Neutrophil (primary cell): ENCODE results near the gene OR6C6.

ENCODE experiments used
- H3K27ac ChIP-seq: fragments of 200-600 bp; sonication (generic); 2 replicates; pipeline ENCODE4 v1.5.1; 2016; ENCODE audit warnings: mild to moderate bottlenecking, moderate library complexity
- H3K27me3 ChIP-seq: fragments of 200-600 bp; sonication (generic); 2 replicates; pipeline ENCODE4 v1.6.0; 2016; ENCODE audit warnings: mild to moderate bottlenecking
- H3K36me3 ChIP-seq: fragments of 200-600 bp; sonication (generic); 2 replicates; pipeline ENCODE4 v1.5.1; 2017
- H3K4me1 ChIP-seq, 2 experiments: fragments of 200-600 bp in 1 of 2; sonication (generic) in 1 of 2; 1 replicate in 1 of 2; 2 replicates in 1 of 2; pipeline versions ENCODE4 v1.5.1 to v1.6.1; 2013 to 2016; ENCODE audit warnings: low read depth in 1 of 2, low read length in 1 of 2, mild to moderate bottlenecking in 1 of 2, moderate library complexity in 1 of 2; ENCODE audit not compliant: control insufficient read depth in 1 of 2, insufficient read depth in 1 of 2
- H3K4me3 ChIP-seq, 2 experiments: fragments of 200-600 bp in 1 of 2; sonication (generic) in 1 of 2; 1 replicate in 1 of 2; 2 replicates in 1 of 2; pipeline ENCODE4 v1.5.1; 2013 to 2016; ENCODE audit warnings: low read depth in 1 of 2, low read length in 1 of 2, mild to moderate bottlenecking in 1 of 2, moderate library complexity in 1 of 2
- H3K9me3 ChIP-seq: fragments of 200-600 bp; sonication (generic); 2 replicates; pipeline ENCODE4 v1.5.1; 2016
- CTCF ChIP-seq: fragments of 200-600 bp; sonication (generic); IDR thresholded peaks from 2 replicates; pipeline ENCODE4 v1.5.1; 2016; ENCODE audit warnings: antibody characterized with exemption

OR6C6 gene

GRCh38 chr12:55289999-55290398, 6.4 kb downstream of the OR6C6 start:
- TF ChIP-seq CTCF = no peak
- no peaks in the 10 kb centered on the region for H3K27me3 ChIP-seq
- no peaks in the 10 kb centered on the region for H3K36me3 ChIP-seq
- H3K27ac ChIP-seq = no peak overlapping the region
- no peak overlapping the region for H3K4me3 ChIP-seq
- no peaks in the 10 kb centered on the region for H3K4me1 ChIP-seq
- no peaks in the 10 kb centered on the region for H3K9me3 ChIP-seq

GRCh38 chr12:55280991-55281390, 15.4 kb downstream of the OR6C6 start:
- TF ChIP-seq CTCF = no peak
- Histone ChIP-seq H3K36me3 (no peaks in the 10 kb centered on the region), H3K9me3 (no peaks in the 10 kb centered on the region), H3K27ac (no peak overlapping the region), H3K4me1 (no peaks in the 10 kb centered on the region), H3K4me3 (no peak overlapping the region), H3K27me3 (peaks cover 16% of the 10 kb centered on the region)

- Histone ChIP-seq H3K4me3 (no peak overlapping the region), H3K27ac (no peak overlapping the region), H3K4me1 (no peaks in the 10 kb centered on the region), H3K9me3 (no peaks in the 10 kb centered on the region), H3K27me3 (peaks cover 4% of the 10 kb centered on the region), H3K36me3 (no peaks in the 10 kb centered on the region)
- TF ChIP-seq CTCF = no peak
These were observed 38.1 kb downstream of the OR6C6 start for GRCh38 chr12:55258303-55258702.

- Histone ChIP-seq H3K36me3 (no peaks in the 10 kb centered on the region), H3K4me1 (no peaks in the 10 kb centered on the region), H3K4me3 (no peak overlapping the region), H3K27me3 (peaks cover 7% of the 10 kb centered on the region), H3K27ac (no peak overlapping the region), H3K9me3 (no peaks in the 10 kb centered on the region)
- TF ChIP-seq CTCF = no peak
These were observed 39.5 kb downstream of the OR6C6 start for GRCh38 chr12:55256831-55257230.

GRCh38 chr12:55253281-55253680, 43.1 kb downstream of the OR6C6 start:
- Histone ChIP-seq H3K27ac (no peak overlapping the region), H3K4me1 (no peaks in the 10 kb centered on the region), H3K9me3 (no peaks in the 10 kb centered on the region), H3K36me3 (no peaks in the 10 kb centered on the region), H3K4me3 (no peak overlapping the region), H3K27me3 (peaks cover 3% of the 10 kb centered on the region)
- TF ChIP-seq CTCF = no peak

GRCh38 chr12:55250944-55251343, 45.4 kb downstream of the OR6C6 start:
- Histone ChIP-seq H3K4me1 (no peaks in the 10 kb centered on the region), H3K36me3 (no peaks in the 10 kb centered on the region), H3K27me3 (peaks cover 18% of the 10 kb centered on the region), H3K27ac (no peak overlapping the region), H3K9me3 (no peaks in the 10 kb centered on the region), H3K4me3 (no peak overlapping the region)
- TF ChIP-seq CTCF = no peak
